PC-3 (cell line): ENCODE results near the gene MMP10.
A peak's percentile ranks its signal among the peaks of the same experiment; 100 is the strongest.

ENCODE experiments used
- CTCF ChIP-seq: fragments of 300-600 bp; sonication (generic); conservative IDR thresholded peaks from 2 replicates; pipeline ENCODE4 v1.5.1; 2017; ENCODE audit warnings: antibody characterized with exemption, low read depth, mild to moderate bottlenecking, low read length
- EZH2 ChIP-seq: fragments of 300-600 bp; sonication (generic); IDR thresholded peaks from one replicate; pipeline ENCODE4 v1.6.1; 2017; ENCODE audit warnings: antibody characterized with exemption, mild to moderate bottlenecking, low read length; ENCODE audit not compliant: unreplicated experiment

GRCh38 chr11:102810950-102811660 lies 30.7 kb upstream of the MMP10 start:
- TF ChIP-seq CTCF: peak; percentile 88
- TF ChIP-seq EZH2: no peak
